DOHH2 (cell line): Measurements from ENCODE around the gene GJD3.

ENCODE experiments used
- H3F3A ChIP-seq: fragments of 200-600 bp; sonication (generic), shearing (Covaris generic); 2 replicates; pipeline ENCODE4 v1.6.0; 2016; ENCODE audit warnings: antibody characterized with exemption, mild to moderate bottlenecking; ENCODE audit not compliant: control insufficient read depth, insufficient read depth
- H3K27ac ChIP-seq: fragments of 200-600 bp; sonication (generic); 2 replicates; pipeline ENCODE4 v1.5.1; 2014; ENCODE audit warnings: low read depth, mild to moderate bottlenecking, low read length, moderate library complexity
- H3K27me3 ChIP-seq: fragments of 200-600 bp; sonication (generic); 2 replicates; pipeline ENCODE4 v1.6.1; 2014; ENCODE audit warnings: mild to moderate bottlenecking, low read length, mixed read lengths; ENCODE audit not compliant: control insufficient read depth
- H3K36me3 ChIP-seq: fragments of 200-600 bp; sonication (generic); 2 replicates; pipeline ENCODE4 v1.6.1; 2014; ENCODE audit warnings: mild to moderate bottlenecking, low read length, moderate library complexity, mixed read lengths; ENCODE audit not compliant: control insufficient read depth
- H3K4me1 ChIP-seq: fragments of 200-600 bp; sonication (generic); 2 replicates; pipeline ENCODE4 v1.6.1; 2014; ENCODE audit warnings: mild to moderate bottlenecking, low read length, mixed read lengths; ENCODE audit not compliant: control insufficient read depth
- H3K4me2 ChIP-seq: fragments of 200-600 bp; sonication (generic); 2 replicates; pipeline ENCODE4 v1.6.0; 2014; ENCODE audit warnings: mild to moderate bottlenecking, low read length, moderate library complexity
- H3K4me3 ChIP-seq: fragments of 200-600 bp; sonication (generic); 2 replicates; pipeline ENCODE4 v1.5.1; 2014; ENCODE audit warnings: mild to moderate bottlenecking, low read length, mixed read lengths
- H3K79me2 ChIP-seq: fragments of 200-600 bp; sonication (generic); 2 replicates; pipeline ENCODE4 v1.6.1; 2014; ENCODE audit warnings: mild to moderate bottlenecking, low read length, mixed read lengths; ENCODE audit not compliant: control insufficient read depth
- H3K9me2 ChIP-seq: fragments of 200-600 bp; sonication (generic); replicated peaks from 2 replicates; pipeline ENCODE4 v1.6.1; 2014; ENCODE audit warnings: mild to moderate bottlenecking, low read length, mixed read lengths; ENCODE audit not compliant: control insufficient read depth
- H3K9me3 ChIP-seq: fragments of 200-600 bp; sonication (generic); 2 replicates; pipeline ENCODE4 v1.6.1; 2014; ENCODE audit warnings: antibody characterized with exemption, low read length, mixed read lengths; ENCODE audit not compliant: control insufficient read depth, insufficient read depth
- H4K20me1 ChIP-seq: fragments of 200-600 bp; sonication (generic); 2 replicates; pipeline ENCODE4 v1.6.0; 2014; ENCODE audit warnings: low read depth, mild to moderate bottlenecking, antibody characterized with exemption, low read length, moderate library complexity; ENCODE audit not compliant: control insufficient read depth, insufficient read depth
- EZH2phosphoT487 ChIP-seq: fragments of 200-600 bp; sonication (generic); IDR thresholded peaks from 2 replicates; pipeline ENCODE4 v1.6.1; 2017; ENCODE audit warnings: borderline replicate concordance, mild to moderate bottlenecking, antibody characterized with exemption, low read length, moderate library complexity, mixed read lengths
- TF ChIP-seq, protein P1 (sequence below): fragments of 200-600 bp; sonication (generic); IDR thresholded peaks from one replicate; pipeline ENCODE4 v1.5.1; 2014; ENCODE audit warnings: antibody characterized with exemption, mild to moderate bottlenecking, low read depth, low read length; ENCODE audit not compliant: poor library complexity, severe bottlenecking

Gene GJD3

DNA sequence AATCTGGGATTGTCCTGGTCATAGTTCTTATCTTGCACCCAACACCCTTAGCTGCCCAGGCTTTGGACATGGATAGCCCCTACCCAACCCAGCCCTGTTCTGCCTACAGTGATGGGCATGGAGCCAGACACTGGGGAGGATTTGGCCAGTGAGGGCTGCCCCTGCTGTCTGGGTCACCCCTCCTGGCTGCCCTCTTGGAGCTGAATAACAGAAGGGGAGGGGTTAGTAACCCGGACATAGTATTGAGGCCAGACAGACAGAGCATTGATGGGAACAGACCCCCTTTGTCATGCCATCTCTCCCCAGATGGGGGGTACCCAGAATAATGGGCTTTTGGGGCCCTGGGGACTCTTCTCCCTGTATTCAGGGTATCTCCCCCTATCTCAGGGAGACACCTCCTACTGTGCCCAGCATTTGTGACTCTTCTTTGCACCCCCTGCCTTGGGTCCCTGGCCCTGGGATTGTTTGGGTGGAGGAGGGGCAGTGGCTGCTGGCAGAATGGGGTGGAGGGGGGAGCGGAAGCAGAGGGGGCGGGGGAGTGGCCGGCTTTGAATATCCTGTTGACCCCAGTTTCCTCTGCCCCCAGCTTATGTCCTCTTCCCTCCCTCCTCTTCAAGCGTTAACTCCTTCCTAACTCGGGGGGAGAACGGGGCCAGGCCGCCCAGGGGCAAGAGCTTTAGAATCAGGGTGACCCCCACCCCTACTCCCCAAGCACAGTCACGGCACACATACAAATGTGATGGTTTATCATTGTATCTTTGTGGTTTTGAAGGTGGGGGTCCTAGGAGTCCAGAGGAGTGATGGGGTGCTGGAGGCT lies 17.0 kb downstream of the GJD3 start:
- H3K79me2 ChIP-seq, result peaks cover 11% of the 10 kb centered on the region; the same call in 1 of the 2 replicates
- H4K20me1 ChIP-seq, result peaks cover 3% of the 10 kb centered on the region
- H3K9me3 ChIP-seq, result no peaks in the 10 kb centered on the region
- no peak for TF ChIP-seq EZH2phosphoT487
- TF ChIP-seq, protein P1, sequence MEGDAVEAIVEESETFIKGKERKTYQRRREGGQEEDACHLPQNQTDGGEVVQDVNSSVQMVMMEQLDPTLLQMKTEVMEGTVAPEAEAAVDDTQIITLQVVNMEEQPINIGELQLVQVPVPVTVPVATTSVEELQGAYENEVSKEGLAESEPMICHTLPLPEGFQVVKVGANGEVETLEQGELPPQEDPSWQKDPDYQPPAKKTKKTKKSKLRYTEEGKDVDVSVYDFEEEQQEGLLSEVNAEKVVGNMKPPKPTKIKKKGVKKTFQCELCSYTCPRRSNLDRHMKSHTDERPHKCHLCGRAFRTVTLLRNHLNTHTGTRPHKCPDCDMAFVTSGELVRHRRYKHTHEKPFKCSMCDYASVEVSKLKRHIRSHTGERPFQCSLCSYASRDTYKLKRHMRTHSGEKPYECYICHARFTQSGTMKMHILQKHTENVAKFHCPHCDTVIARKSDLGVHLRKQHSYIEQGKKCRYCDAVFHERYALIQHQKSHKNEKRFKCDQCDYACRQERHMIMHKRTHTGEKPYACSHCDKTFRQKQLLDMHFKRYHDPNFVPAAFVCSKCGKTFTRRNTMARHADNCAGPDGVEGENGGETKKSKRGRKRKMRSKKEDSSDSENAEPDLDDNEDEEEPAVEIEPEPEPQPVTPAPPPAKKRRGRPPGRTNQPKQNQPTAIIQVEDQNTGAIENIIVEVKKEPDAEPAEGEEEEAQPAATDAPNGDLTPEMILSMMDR, result no peak
- H3K27me3 ChIP-seq, result peaks cover 7% of the 10 kb centered on the region
- no peak overlapping the region for H3K27ac ChIP-seq
- peak overlapping the region; percentile 70 for H3K4me2 ChIP-seq
- H3K9me2 ChIP-seq, result no peaks in the 10 kb centered on the region
- H3K4me3 ChIP-seq, result peak overlapping the region; percentile 52
- peaks cover 8% of the 10 kb centered on the region; the same call in 1 of the 2 replicates for H3F3A ChIP-seq
- H3K4me1 ChIP-seq, result peaks cover 60% of the 10 kb centered on the region
- H3K36me3 ChIP-seq, result peaks cover 10% of the 10 kb centered on the region

DNA sequence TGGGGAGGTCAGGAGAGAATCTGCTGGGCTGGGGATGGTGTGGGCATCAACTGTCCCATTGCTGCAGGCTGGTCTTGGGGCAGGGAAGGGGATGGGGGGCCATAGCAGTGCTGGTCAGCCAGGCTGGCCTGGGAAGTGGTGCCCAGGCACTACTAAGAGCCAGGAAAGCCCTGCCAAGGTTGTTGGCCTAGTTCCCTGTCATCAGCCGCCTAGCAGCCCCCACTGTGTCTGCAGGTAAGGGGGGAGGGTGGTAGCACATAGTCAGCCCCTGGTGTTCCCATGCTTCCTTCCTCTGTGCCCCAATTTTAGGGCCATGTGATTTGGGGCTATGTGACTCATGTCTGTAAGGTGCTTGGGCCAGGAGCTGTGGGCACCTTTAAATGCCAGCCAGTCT lies 17.8 kb downstream of the GJD3 start:
- no peaks in the 10 kb centered on the region for H3K9me3 ChIP-seq
- peaks cover 11% of the 10 kb centered on the region; the same call in 1 of the 2 replicates for H3K79me2 ChIP-seq
- no peak for TF ChIP-seq EZH2phosphoT487
- TF ChIP-seq, protein P1, result no peak
- no peak overlapping the region for H3K27ac ChIP-seq
- peaks cover 11% of the 10 kb centered on the region for H3K27me3 ChIP-seq
- no peak overlapping the region for H3K4me3 ChIP-seq
- H3K4me2 ChIP-seq, result peak overlapping the region; percentile 70
- H3K4me1 ChIP-seq, result peaks cover 65% of the 10 kb centered on the region
- H3K9me2 ChIP-seq, result no peaks in the 10 kb centered on the region
- peaks cover 4% of the 10 kb centered on the region; the same call in 1 of the 2 replicates for H3K36me3 ChIP-seq
- H3F3A ChIP-seq, result peaks cover 8% of the 10 kb centered on the region; the same call in 1 of the 2 replicates
- H4K20me1 ChIP-seq, result peaks cover 6% of the 10 kb centered on the region

DNA sequence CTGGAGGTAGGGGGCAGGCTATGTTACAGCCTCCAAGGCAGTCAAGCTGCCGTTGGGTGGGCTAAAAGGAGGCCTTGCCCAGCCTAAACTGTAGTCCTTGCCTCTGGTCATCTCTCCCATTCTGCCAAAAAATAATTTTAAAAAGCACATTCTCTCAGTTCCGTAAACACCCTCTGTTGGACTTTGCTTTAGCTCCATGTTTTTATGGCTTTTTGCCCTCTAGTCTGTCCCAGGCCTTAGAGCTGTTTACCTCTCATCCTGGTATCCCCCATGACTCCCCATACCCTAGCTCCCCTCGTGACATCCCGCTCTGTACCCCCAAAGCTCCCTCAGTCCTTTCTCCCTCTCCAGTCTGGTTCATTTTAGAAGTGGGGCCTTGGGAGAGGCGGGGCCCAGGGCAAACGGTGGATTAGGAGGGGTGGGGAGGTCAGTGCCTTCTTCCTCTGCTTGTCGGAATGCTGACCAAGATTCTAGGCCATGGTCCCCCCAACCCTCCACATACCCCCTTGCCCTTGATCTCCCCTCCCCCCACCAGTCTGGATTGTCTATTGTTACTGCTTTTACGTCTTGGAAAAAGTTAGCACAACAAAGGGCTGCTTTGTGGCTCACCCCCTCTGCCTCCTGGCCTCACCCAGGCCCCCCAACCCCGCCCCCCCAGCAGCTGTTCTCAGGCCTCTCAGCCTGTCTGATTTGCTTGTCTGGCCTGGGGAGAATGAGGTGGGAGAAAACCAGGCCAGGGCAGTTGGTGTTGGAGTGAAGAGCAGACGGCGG lies 18.4 kb downstream of the GJD3 start:
- TF ChIP-seq, protein P1, result no peak
- TF ChIP-seq EZH2phosphoT487, result no peak
- H4K20me1 ChIP-seq, result peaks cover 6% of the 10 kb centered on the region
- H3K4me2 ChIP-seq, result peak overlapping the region; percentile 75
- H3K79me2 ChIP-seq, result peaks cover 11% of the 10 kb centered on the region; the same call in 1 of the 2 replicates
- H3K9me2 ChIP-seq, result no peaks in the 10 kb centered on the region
- no peak overlapping the region for H3K27ac ChIP-seq
- H3K4me3 ChIP-seq, result peak overlapping the region; percentile 55; the same call in 1 of the 2 replicates
- H3K4me1 ChIP-seq, result peaks cover 71% of the 10 kb centered on the region
- H3F3A ChIP-seq, result peaks cover 8% of the 10 kb centered on the region; the same call in 1 of the 2 replicates
- H3K36me3 ChIP-seq, result peaks cover 4% of the 10 kb centered on the region; the same call in 1 of the 2 replicates
- no peaks in the 10 kb centered on the region for H3K9me3 ChIP-seq
- peaks cover 11% of the 10 kb centered on the region for H3K27me3 ChIP-seq
